H9 (cell line): ENCODE measurements around the gene CARD11. TPM values are rescaled to one million over a fixed set of nuclear protein-coding genes. Genes with fewer than 3 reads are reported as not detected.

Experiments
- DNase-seq: peaks from one replicate; pipeline ENCODE4 v3.0.0-alpha.2; 2017
- H2AFZ ChIP-seq: one replicate; pipeline ENCODE4 v1.6.1; 2013; ENCODE audit warnings: mild to moderate bottlenecking, low read length, control low read depth, moderate library complexity
- H2AK5ac ChIP-seq: 2 replicates; pipeline ENCODE4 v1.6.1; 2013; ENCODE audit warnings: low read length, control low read depth, mixed read lengths; ENCODE audit not compliant: insufficient read length
- H2BK120ac ChIP-seq: one replicate; pipeline ENCODE4 v1.6.1; 2013; ENCODE audit warnings: low read depth, mild to moderate bottlenecking, low read length, control low read depth, inconsistent platforms; ENCODE audit not compliant: poor library complexity, severe bottlenecking
- H2BK12ac ChIP-seq: 2 replicates; pipeline ENCODE4 v1.6.1; 2013; ENCODE audit warnings: low read length, control low read depth, mixed read lengths, low read depth; ENCODE audit not compliant: insufficient read length
- H2BK15ac ChIP-seq: 2 replicates; pipeline ENCODE4 v1.6.1; 2013; ENCODE audit warnings: low read depth, low read length, control low read depth
- H2BK20ac ChIP-seq: one replicate; pipeline ENCODE4 v1.6.1; 2013; ENCODE audit warnings: low read depth, mild to moderate bottlenecking, low read length, control low read depth, inconsistent platforms; ENCODE audit not compliant: poor library complexity, severe bottlenecking
- H2BK5ac ChIP-seq: 2 replicates; pipeline ENCODE4 v1.6.1; 2013; ENCODE audit warnings: low read length, control low read depth, mixed read lengths; ENCODE audit not compliant: insufficient read length
- H3K14ac ChIP-seq: 2 replicates; pipeline ENCODE4 v1.6.1; 2013; ENCODE audit warnings: low read length, control low read depth; ENCODE audit not compliant: insufficient read depth
- H3K18ac ChIP-seq: 2 replicates; pipeline ENCODE4 v1.6.1; 2013; ENCODE audit warnings: low read depth, mild to moderate bottlenecking, mixed read lengths, low read length, control low read depth; ENCODE audit not compliant: insufficient read length
- H3K23ac ChIP-seq: 2 replicates; pipeline ENCODE4 v1.6.1; 2013; ENCODE audit warnings: low read length, control low read depth, mixed read lengths, low read depth; ENCODE audit not compliant: insufficient read length
- H3K23me2 ChIP-seq: 2 replicates; pipeline ENCODE4 v1.6.1; 2013; ENCODE audit warnings: low read depth, mild to moderate bottlenecking, mixed read lengths, low read length, control low read depth; ENCODE audit not compliant: insufficient read length, poor library complexity, severe bottlenecking
- H3K27ac ChIP-seq: 2 replicates; pipeline ENCODE4 v1.5.1; 2013; ENCODE audit warnings: low read length, control low read depth, mixed read lengths, low read depth; ENCODE audit not compliant: insufficient read length
- H3K27me3 ChIP-seq: 2 replicates; pipeline ENCODE4 v1.6.1; 2013; ENCODE audit warnings: low read length, control low read depth, inconsistent platforms; ENCODE audit not compliant: insufficient read depth
- H3K4ac ChIP-seq: 2 replicates; pipeline ENCODE4 v1.6.1; 2013; ENCODE audit warnings: low read depth, mild to moderate bottlenecking, control low read depth, inconsistent platforms, low read length, moderate library complexity
- H3K4me1 ChIP-seq: 2 replicates; pipeline ENCODE4 v1.6.1; 2013; ENCODE audit warnings: low read length, control low read depth, inconsistent platforms; ENCODE audit not compliant: insufficient read depth
- H3K4me2 ChIP-seq: 2 replicates; pipeline ENCODE4 v1.6.1; 2013; ENCODE audit warnings: low read length, control low read depth, mixed read lengths; ENCODE audit not compliant: insufficient read length, insufficient read depth
- H3K56ac ChIP-seq: 2 replicates; pipeline ENCODE4 v1.6.1; 2013; ENCODE audit warnings: low read depth, mild to moderate bottlenecking, mixed read lengths, low read length, control low read depth; ENCODE audit not compliant: insufficient read length
- H3K79me1 ChIP-seq: 2 replicates; pipeline ENCODE4 v1.6.1; 2013; ENCODE audit warnings: low read depth, mild to moderate bottlenecking, moderate library complexity, low read length, control low read depth, inconsistent platforms; ENCODE audit not compliant: insufficient read depth, poor library complexity, severe bottlenecking
- H3K79me2 ChIP-seq: 2 replicates; pipeline ENCODE4 v1.6.1; 2013; ENCODE audit warnings: low read length, control low read depth, inconsistent platforms; ENCODE audit not compliant: insufficient read depth
- H3K9ac ChIP-seq: 2 replicates; pipeline ENCODE4 v1.6.1; 2013; ENCODE audit warnings: low read length, control low read depth, mixed read lengths; ENCODE audit not compliant: insufficient read length; ENCODE audit errors: extremely low read depth
- H3K9me3 ChIP-seq: one replicate; pipeline ENCODE4 v1.6.1; 2013; ENCODE audit warnings: low read depth, low read length, inconsistent platforms; ENCODE audit not compliant: control insufficient read depth
- H3T11ph ChIP-seq: one replicate; pipeline ENCODE4 v1.6.1; 2013; ENCODE audit warnings: mild to moderate bottlenecking, low read length, control low read depth, inconsistent platforms
- H4K20me1 ChIP-seq: one replicate; pipeline ENCODE4 v1.6.1; 2013; ENCODE audit not compliant: control insufficient read depth, insufficient read length, insufficient read depth
- H4K5ac ChIP-seq: 2 replicates; pipeline ENCODE4 v1.6.1; 2013; ENCODE audit warnings: low read depth, mild to moderate bottlenecking, mixed read lengths, low read length, control low read depth; ENCODE audit not compliant: insufficient read length
- H4K8ac ChIP-seq: replicated peaks from 2 replicates; pipeline ENCODE4 v1.6.1; 2013; ENCODE audit warnings: low read length, control low read depth, mixed read lengths, low read depth; ENCODE audit not compliant: insufficient read length
- H4K91ac ChIP-seq: 2 replicates; pipeline ENCODE4 v1.6.1; 2013; ENCODE audit warnings: low read depth, mild to moderate bottlenecking, moderate library complexity, mixed read lengths, low read length, control low read depth; ENCODE audit not compliant: insufficient read length
- H3K27ac Mint-ChIP-seq, 3 experiments: 2 replicates in 2 of 3; 3 replicates in 1 of 3; pipeline ENCODE4 v1.8.0; 2020 to 2021; ENCODE audit warnings: mixed read lengths in 3 of 3, mild to moderate bottlenecking in 1 of 3, moderate library complexity in 1 of 3
- H3K27me3 Mint-ChIP-seq: 2 replicates; pipeline ENCODE4 v1.8.0; 2021; ENCODE audit warnings: low read depth, mild to moderate bottlenecking, moderate library complexity, mixed read lengths
- H3K36me3 Mint-ChIP-seq, 3 experiments: 2 replicates in 2 of 3; 3 replicates in 1 of 3; pipeline ENCODE4 v1.8.0; 2020 to 2021; ENCODE audit warnings: low read depth in 3 of 3, mixed read lengths in 3 of 3; ENCODE audit not compliant: insufficient read depth in 1 of 3
- H3K4me1 Mint-ChIP-seq, 2 experiments: 2 replicates each; pipeline ENCODE4 v1.8.0; 2020; ENCODE audit warnings: mixed read lengths in 2 of 2
- H3K4me3 Mint-ChIP-seq, 2 experiments: 2 replicates in 1 of 2; 3 replicates in 1 of 2; pipeline ENCODE4 v1.8.0; 2020 to 2021; ENCODE audit warnings: mild to moderate bottlenecking in 2 of 2, mixed read lengths in 2 of 2, moderate library complexity in 1 of 2
- H3K9me3 Mint-ChIP-seq, 2 experiments: 2 replicates in 1 of 2; 3 replicates in 1 of 2; pipeline ENCODE4 v1.8.0; 2020; ENCODE audit warnings: mild to moderate bottlenecking in 2 of 2, mixed read lengths in 2 of 2, moderate library complexity in 1 of 2
- CTCF ChIP-seq: fragments of 200-600 bp; sonication (generic); conservative IDR thresholded peaks from 3 replicates; pipeline ENCODE4 v1.8.0; 2021; ENCODE audit warnings: antibody characterized with exemption, mild to moderate bottlenecking
- WGBS: extraction: QIAGEN DNeasy Blood & Tissue Kit; methylation state at CpG from one replicate; pipeline ENCODE4 v1.1.7; 2013; ENCODE audit warnings: missing lambda C conversion rate, low lambda C conversion rate, mixed read lengths; ENCODE audit not compliant: insufficient read length; ENCODE audit errors: extremely low coverage; 5-methylcytosine and 5-hydroxymethylcytosine counted together
- total RNA-seq: library from RNA; stranded (reverse); gene quantifications from 2 replicates; pipeline ENCODE4 v1.2.1, GENCODE V29; 2021

CARD11 gene
- total RNA-seq, 1 experiment from 2014 or later = 20.0 TPM

- H3K56ac ChIP-seq = no peak overlapping the region
- no peak overlapping the region for H3K9ac ChIP-seq
- H3K79me1 ChIP-seq = no peaks in the 10 kb centered on the region
- no peak overlapping the region for H4K5ac ChIP-seq
- DNase-seq = peak; percentile 21
- no peaks in the 10 kb centered on the region for H3K23me2 ChIP-seq
- no peaks in the 10 kb centered on the region for H3K4me1 ChIP-seq
- TF ChIP-seq CTCF = no peak
- no peaks in the 10 kb centered on the region for H3K27me3 Mint-ChIP-seq
- no peak overlapping the region for H3K4ac ChIP-seq
- no peak overlapping the region for H3K27ac ChIP-seq
- no peak overlapping the region for H2BK5ac ChIP-seq
- H3K9me3 ChIP-seq = no peaks in the 10 kb centered on the region
- H3K36me3 Mint-ChIP-seq = peaks cover 0 to 7% (median 0%) of the 10 kb centered on the region in 3 experiments; a peak in 3 of 7 replicates
- no peak overlapping the region for H3K18ac ChIP-seq
- no peak overlapping the region for H3K14ac ChIP-seq
- no peak overlapping the region for H3T11ph ChIP-seq
- H2BK12ac ChIP-seq = no peak overlapping the region
- H3K27me3 ChIP-seq = no peaks in the 10 kb centered on the region
- H3K4me3 Mint-ChIP-seq = no peak overlapping the region
- H2AFZ ChIP-seq = no peak overlapping the region
- H3K4me1 Mint-ChIP-seq = no peaks in the 10 kb centered on the region
- no peaks in the 10 kb centered on the region for H4K20me1 ChIP-seq
- no peaks in the 10 kb centered on the region for H3K79me2 ChIP-seq
- no peak overlapping the region for H4K91ac ChIP-seq
- no peak overlapping the region for H3K4me2 ChIP-seq
- no CpG with 5 or more reads among the region's 26 CpGs for WGBS
- no peak overlapping the region for H2AK5ac ChIP-seq
- H2BK120ac ChIP-seq = no peak overlapping the region
- no peak overlapping the region for H2BK15ac ChIP-seq
- H3K27ac Mint-ChIP-seq = peak overlapping the region in 2 of 3 experiments; percentile 73 to 96; a peak in 3 of 7 replicates
- H3K9me3 Mint-ChIP-seq = no peaks in the 10 kb centered on the region
- no peak overlapping the region for H4K8ac ChIP-seq
- H3K23ac ChIP-seq = no peak overlapping the region
- H2BK20ac ChIP-seq = no peak overlapping the region
Observed at GRCh38 chr7:2929321-2930201, 114.1 kb downstream of the CARD11 start.
